HL-60/S4 (cell line): Measurements from ENCODE around the gene FGD6.
"Not testable (repeated sequence)": the region's sequence is repeated elsewhere in the genome, so short reads cannot be mapped to it uniquely, and the experiment has no call there.

Experiments used
- in situ Hi-C: fragments of 300-500 bp; cut with MboI; formaldehyde crosslinking; loops from 2 replicates; pipeline ENCODE4 v1.14.3; 2022; ENCODE audit warnings: low sequenced_read_pairs

FGD6 gene

DNA sequence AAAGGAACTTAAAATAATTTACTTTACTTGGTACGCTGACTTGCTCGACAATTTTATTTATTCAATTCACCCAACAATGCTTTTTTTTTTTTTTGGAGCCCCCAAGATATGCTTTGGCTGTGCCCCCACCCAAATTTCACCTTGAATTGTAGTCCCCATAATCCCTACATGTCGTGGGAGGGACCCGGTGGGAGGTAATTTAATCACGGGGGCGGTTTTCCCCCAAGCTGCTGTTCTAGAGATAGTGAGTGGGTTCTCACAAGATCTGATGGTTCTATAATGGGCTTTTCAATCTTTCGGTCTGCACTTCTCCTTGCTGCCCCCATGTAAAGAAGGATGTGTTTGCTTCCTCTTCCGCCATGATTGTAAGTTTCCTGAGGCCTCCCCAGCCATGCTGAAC, 10.4 kb downstream of the FGD6 start:
- in situ Hi-C loops = no loop called here

DNA sequence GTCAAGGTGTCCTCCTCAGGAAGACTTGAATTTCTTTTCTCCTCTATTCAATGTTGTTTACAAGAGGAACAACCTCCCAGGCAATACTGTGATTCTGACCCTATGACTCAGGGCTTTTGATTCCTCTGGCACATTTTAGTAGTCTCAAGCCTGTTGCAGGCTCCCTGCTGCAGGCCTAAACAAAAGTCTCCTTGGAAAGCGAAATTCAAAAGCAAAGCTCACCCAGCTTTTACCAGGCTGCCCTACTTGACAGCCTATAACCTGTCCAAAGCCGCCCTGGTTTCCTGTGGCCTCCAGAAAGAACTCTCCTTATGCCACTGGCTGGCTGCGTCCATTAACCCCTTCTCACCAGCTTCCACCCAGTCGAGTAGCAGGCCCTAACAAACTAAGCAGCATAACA, 11.6 kb downstream of the FGD6 start:
- in situ Hi-C loops = no loop called here

GRCh38 chr12:95205016-95205624, 12.1 kb downstream of the FGD6 start:
- in situ Hi-C loops = no loop called here

DNA sequence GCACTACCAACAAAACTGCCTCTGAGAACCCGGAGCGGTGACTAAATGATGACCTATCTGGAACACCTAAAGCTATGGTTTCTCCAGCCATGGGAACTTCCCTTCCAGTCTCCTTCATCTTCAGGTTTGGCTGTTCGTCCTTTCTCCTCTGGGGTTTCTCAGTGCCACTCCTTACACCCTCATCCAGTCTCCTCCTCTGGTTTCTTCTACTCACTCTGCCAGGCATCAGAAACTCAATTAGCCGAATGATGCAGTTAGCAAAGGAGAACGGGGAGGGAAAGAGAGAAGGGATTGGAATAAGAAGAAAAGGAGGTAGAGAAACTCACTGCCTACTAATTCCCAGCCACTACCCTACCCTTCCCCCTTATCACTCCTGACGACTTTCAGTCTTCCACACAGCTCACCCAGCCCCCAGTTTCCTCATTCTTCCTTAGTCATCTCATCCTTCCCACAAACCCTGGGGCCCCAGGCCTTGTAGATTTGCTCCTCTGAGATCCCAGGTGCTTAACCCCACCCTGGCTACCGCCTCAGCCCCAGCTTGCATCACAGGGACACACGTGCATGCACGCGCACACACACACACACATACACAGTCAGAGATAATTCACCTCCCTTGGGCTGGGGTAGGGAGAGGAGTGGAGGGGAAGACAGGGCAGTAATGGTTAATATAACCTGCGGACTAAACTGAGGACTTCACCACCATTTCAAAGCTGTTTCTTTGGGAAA, 13.0 kb downstream of the FGD6 start:
- in situ Hi-C loops = no loop called here

DNA sequence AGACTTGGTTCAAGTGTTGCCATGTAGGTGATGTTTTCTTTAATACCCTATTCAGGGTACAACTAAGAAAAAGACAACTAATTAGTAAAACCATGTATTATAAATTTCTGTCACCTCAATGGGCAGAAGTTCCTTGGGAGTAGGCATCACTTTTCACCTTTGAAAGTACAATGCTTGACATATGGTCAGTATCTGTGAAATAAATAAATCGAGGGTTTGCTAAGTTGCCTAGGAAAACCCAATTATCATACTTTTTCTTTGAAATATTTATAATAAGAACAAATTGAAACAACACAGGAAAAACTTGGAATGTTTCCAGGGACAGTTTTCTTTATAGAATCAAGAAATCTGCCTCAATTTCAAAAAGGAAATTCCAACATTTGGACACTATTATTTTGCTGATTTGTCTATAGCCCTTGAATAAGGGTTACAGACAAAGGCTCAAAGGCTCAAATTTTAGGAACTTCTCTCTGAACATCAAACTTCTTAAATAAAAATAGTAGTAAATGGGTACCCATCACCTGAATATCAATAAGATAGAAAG, 13.7 kb downstream of the FGD6 start:
- in situ Hi-C loops = no loop called here

DNA sequence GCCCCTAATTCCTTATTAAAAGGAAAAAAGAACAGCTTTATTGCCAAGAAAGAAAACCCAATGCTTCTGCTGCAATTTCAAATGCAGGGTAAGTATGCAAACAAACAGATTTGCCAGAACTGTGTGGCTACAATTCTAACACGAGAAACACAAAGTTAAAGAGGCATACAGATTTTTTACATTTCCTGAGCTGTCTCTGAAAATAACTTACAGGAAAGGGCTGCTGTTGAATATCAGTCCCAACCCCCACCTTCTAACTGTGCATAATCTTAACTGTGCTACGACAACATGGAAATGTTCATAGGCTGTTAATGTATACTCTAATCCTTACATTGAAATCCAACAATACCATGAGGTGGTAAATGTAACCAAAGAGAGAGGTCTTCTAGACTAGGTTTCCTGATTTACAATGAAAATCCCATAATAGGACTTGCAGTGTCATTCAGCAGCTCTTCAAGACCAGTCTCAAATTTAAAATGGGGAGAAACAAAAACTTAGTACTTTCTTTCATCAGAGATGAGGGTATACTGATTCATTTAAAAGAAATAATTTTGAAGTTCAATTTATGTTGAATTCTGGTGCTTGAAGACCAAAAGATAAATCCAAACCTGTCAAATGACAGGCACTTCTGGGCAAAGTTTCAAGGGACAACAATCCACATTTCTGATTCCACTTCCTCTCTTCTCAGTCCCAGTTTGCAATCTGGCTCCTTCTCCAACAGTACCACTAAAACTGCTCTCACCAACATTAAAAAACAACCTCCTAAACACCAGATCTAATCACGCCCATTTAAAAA, 14.4 kb downstream of the FGD6 start:
- in situ Hi-C loops = no loop called here

DNA sequence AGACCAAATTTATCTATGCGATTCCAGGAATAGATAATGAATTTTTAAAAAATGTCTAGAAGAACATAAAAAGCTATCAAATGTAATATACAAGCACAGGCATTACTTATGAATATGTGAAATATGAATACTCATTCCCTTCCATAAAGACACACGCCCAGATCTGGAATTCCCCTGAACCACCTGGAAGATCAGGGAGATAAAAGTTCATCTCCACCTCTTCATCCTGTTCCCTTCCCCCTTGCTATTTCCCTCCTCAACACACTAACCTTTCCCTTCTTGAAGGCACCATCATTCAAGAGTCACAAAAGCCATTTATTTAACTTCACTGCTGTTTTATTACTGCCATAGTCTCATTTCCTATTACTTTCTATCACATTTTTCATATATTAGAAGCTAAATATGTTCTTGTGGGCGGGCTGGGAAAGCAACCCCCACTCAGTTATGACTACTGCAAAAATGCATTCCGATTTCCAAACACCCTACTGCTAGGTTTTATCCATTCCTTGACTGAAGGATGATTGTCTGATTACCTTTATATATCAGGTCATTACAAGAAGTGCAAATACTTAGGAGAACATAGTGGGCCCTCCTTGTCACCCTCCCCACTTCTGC, 16.1 kb downstream of the FGD6 start:
- in situ Hi-C loops = no loop called here

GRCh38 chr12:95200128-95200894, 17.0 kb downstream of the FGD6 start:
- in situ Hi-C loops = no loop called here

DNA sequence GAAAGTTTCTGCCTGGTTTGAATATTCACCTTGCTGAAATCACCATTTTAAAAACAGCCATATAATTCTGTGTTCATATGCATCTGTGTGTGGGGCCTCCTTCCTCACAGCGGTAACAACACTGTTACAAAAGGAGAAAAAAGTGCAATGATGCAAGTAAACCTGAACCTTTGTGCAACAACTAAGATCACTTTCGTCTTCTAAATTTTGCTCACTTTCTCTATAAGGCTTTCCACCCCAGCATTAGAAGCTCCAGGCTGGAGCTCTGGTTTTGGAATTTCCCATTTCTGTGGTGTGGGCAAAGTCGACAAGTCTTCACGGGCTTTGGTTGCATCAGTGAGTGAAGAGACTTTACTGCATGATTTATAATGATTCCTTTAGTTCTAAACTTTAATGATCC, 18.4 kb downstream of the FGD6 start:
- in situ Hi-C loops = no loop called here

DNA sequence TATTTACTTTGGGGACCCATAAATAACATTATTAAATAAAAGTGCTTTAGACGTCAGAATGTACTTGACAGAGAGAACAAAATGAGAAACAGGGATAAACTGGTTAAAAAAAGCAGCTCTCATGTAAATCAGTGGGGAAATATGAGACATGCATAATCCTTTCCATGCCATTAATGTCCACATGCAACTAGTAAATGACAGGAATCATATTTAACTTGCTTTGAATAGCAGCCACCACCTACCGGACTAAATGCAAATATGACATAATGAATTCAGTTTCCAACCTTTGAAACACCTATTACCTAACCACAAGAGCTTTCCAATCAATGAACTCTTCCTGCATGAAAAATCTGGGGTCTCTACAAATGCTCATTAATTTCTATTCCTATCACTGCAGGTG, 19.6 kb downstream of the FGD6 start:
- in situ Hi-C loops = no loop called here

DNA sequence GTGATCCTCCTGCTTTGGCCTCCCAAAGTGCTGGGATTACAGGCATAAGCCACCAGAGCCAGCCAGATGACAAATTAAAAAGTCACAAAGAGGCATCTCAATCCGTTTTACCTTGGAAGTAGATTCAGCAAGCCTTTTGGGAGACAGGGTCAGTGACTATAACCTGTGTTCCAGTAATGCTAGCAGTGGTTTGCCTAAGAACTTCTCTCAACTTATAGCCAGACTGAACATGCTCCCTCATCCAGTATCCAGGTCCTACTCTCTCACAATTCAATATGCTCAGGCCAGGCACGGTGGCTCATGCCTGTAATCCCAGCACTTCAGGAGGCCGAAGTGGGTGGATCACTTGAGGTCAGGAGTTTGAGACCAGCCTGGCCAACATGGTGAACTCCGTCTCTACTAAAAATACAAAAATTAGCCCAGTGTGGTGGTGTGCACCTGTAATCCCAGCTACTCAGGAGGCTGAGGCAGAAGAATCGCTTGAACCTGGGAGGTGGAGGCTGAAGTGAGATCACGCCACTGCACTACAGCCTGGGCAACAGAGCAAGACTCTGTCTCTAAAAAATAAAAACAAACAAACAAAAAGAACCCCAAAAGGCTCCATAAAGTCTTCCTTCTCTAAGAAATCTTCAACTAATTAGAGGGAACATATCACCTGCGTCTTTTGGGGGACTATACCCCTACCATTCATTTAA, 20.2 kb downstream of the FGD6 start:
- in situ Hi-C loops = not testable (repeated sequence)

GRCh38 chr12:95195122-95195521, 22.1 kb downstream of the FGD6 start:
- in situ Hi-C loops = no loop called here

DNA sequence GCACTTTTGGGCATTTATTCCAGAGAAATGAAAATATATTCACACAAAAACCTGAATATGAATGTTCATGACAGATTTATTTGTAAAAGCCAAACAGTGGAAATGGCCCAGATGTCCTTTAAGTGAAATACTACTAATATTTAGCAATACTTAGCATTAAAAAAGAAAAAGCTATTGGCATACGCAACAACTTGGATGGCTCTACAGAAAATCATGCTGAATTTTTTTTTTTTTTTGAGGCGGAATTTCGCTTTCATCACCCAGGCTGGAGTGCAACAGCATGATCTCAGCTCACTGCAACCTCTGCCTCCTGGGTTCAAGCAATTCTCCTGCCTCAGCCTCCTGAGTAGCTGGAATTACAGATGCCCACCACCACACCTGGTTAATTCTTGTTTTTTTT, 24.1 kb downstream of the FGD6 start:
- in situ Hi-C loops = no loop called here

DNA sequence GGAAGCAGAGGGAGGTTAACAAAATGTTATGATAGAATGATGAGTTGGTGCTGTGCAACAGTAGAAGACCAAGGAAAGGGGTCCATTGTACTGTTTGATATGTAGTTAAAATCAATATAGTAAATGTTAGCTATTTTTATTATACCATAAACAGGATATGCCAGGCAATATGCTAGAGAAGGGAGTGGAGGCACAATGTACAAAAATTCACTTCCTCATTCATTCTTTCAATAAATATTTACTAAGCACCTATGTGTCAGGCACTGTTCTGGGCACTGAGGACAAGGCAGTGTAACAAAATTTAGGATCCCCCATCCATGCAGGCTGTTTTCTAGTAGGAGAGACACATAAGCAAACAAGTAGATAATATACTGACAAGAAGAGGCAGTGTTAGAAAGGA, 25.0 kb downstream of the FGD6 start:
- in situ Hi-C loops = no loop called here

DNA sequence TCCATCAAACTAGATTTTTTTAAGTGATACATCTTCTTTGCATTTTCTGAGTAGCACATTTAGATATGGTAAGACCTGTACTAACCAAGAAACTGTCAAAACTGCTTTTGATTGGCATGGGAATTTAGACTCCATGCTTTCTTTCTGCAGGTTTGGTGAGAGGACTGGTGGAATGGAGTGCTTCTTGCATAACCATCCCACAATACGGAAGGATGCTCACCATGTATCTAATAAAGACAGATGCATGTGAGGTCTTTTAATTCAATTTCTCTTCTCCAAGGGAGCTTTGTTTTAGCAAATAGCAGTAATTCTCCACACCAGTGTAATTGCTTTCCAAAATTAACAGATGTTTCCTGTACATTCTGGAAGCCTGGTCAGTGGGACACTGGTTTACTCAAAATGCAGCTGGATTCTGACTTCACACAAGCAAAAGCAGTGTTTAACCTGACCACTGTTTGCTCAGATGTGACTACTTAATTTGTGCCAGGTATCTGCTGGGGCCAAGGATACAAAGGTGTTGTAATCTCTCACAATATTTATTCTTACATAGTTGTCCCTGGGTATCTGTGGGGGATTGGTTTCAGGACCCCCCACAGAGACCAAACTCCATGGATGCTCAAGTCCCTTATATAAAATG, 26.1 kb downstream of the FGD6 start:
- in situ Hi-C loops = no loop called here

- in situ Hi-C loops = no loop called here
These were observed 29.3 kb downstream of the FGD6 start for GRCh38 chr12:95187865-95188415.

DNA sequence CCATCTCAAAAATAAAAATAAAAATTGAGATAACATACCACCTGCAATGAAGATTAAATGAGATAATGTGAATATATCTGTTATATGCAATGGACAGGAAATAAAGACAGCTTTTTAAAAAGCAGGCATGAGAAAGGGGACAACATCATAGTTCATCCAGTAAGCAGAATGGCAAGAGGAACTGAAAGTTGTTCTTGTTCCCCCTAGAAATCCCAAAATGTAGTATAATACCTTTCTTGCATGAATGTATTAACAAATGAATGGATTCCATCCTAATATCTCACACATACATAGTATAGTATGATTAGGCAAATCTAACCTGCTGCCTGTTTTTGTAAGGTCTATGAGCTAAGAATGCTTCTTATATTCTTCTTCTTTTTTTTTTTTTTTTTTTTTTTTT, 31.4 kb downstream of the FGD6 start:
- in situ Hi-C loops = no loop called here

DNA sequence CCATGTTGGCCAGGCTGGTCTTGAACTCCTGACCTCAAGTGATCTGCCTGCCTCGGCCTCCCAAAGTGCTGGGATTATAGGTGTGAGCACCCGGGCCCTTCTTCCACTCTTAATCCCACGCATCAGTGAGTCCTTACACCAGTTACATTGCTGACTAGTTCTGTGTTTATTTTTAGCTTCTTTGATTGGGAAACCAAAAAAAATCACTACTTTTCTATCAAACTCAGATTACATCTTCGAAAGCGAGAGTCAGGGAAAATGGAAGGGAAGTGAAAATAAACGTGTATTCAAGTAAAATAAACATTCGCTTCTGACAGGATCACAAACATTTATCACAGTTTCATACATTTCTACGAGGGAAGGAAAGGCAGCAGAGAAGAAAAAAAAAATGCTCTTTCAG, 32.2 kb downstream of the FGD6 start:
- in situ Hi-C loops = no loop called here

DNA sequence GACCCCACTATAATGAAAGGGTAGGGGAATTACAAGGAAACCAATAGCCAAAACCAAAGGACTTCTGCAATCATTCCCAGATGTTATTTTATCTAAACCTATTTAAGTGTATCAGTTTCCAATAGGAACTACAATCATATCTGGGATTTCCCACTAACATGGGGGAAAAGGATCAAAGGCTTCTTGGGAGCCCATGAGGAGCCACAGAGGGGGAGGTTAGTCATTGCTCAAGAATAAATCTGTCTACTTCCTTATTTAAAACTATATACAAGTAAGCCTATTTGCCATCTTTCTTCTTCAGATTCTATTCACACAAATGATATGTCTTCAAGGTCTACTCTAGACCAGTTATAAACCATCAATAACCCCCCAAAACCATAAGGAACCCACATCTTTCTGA, 33.1 kb downstream of the FGD6 start:
- in situ Hi-C loops = no loop called here
